Kidney (tissue), 14 donors: ENCODE data around the gene YPEL3. TPM values are rescaled to one million over a fixed set of nuclear protein-coding genes. Genes with fewer than 3 reads are reported as not detected.
A peak's percentile ranks its signal among the peaks of the same experiment; 100 is the strongest.

Experiments used
- DNase-seq, 5 donors: peaks; one replicate each; pipeline ENCODE4 v3.0.0-alpha.2; 2013 to 2020
- FAIRE-seq: peaks from 2 replicates; lab custom pipeline; 2012; peaks lifted over from hg19 to GRCh38; lab: Jason Lieb, UNC
- H3K27ac ChIP-seq, 2 donors: one replicate each; pipeline ENCODE4 v1.7.0; 2013; ENCODE audit warnings: low read depth in 2 of 2, low read length in 2 of 2, inconsistent platforms in 1 of 2
- H3K27me3 ChIP-seq: one replicate; pipeline ENCODE4 v1.7.1; 2013; ENCODE audit warnings: low read length, inconsistent platforms; ENCODE audit not compliant: control insufficient read depth, insufficient read depth
- H3K36me3 ChIP-seq, 3 donors: one replicate each; pipeline versions ENCODE4 v1.7.0 to v1.7.1; 2013; ENCODE audit warnings: low read length in 3 of 3, control low read depth in 1 of 3, inconsistent platforms in 1 of 3; ENCODE audit not compliant: insufficient read depth in 3 of 3, control insufficient read depth in 2 of 3
- H3K4me1 ChIP-seq, 3 donors: one replicate each; pipeline versions ENCODE4 v1.7.0 to v1.7.1; 2013; ENCODE audit warnings: low read length in 3 of 3, inconsistent platforms in 1 of 3, low read depth in 1 of 3; ENCODE audit not compliant: control insufficient read depth in 2 of 3, insufficient read depth in 2 of 3
- H3K4me3 ChIP-seq, 3 donors: one replicate each; pipeline versions ENCODE4 v1.7.0 to v1.8.1; 2013; ENCODE audit warnings: low read length in 3 of 3, control low read depth in 1 of 3, inconsistent platforms in 1 of 3
- H3K9ac ChIP-seq, 3 donors: one replicate each; pipeline versions ENCODE4 v1.7.0 to v1.7.1; 2013; ENCODE audit warnings: low read length in 3 of 3, control low read depth in 1 of 3, inconsistent platforms in 1 of 3
- H3K9me3 ChIP-seq, 3 donors: one replicate each; pipeline versions ENCODE4 v1.7.0 to v1.7.1; 2013; ENCODE audit warnings: low read length in 3 of 3, control low read depth in 1 of 3, inconsistent platforms in 1 of 3; ENCODE audit not compliant: control insufficient read depth in 2 of 3, insufficient read depth in 1 of 3
- CTCF ChIP-seq: IDR thresholded peaks from 3 replicates; pipeline ENCODE4 v1.5.1; 2012; ENCODE audit warnings: mild to moderate bottlenecking, moderate library complexity, borderline replicate concordance; ENCODE audit not compliant: insufficient read depth; ENCODE audit errors: extremely low read depth
- intact Hi-C: fragments of 100-400 bp; cut with DNase I; formaldehyde crosslinking; loops from one replicate; pipeline ENCODE4 v1.11.1; 2022
- polyA plus RNA-seq: library from polyadenylated mRNA; stranded (reverse); fragments of 350-450 nt; fragmentation: Illumina TruSeq; extraction: RNeasy Lipid Tissue Mini Kit (QIAGEN cat#74804); gene quantifications from one replicate; pipeline ENCODE4 v1.2.3, GENCODE V29; 2014; ENCODE audit warnings: low read depth, low replicate concordance; ENCODE audit not compliant: insufficient read depth
- total RNA-seq: library from RNA; stranded (reverse); fragmentation: NEBNext Ultra II Directional; extraction: Animal tissue kit (Norgen Biotek cat#: 25700); gene quantifications from one replicate; pipeline ENCODE4 v1.2.1, GENCODE V29; 2021
- donor health status: control.
- donor health status: control.
- donor health status: control.
- donor health status: control.
- donor health status: control.
- donor health status: DM: yes; HTN: yes; CAD: no.
- donor health status: Normal renal cell carcinoma (clear cell type).

Gene YPEL3
- total and polyA plus RNA-seq, 2 donors from 2014 or later = 40.0 to 107 TPM

DNA sequence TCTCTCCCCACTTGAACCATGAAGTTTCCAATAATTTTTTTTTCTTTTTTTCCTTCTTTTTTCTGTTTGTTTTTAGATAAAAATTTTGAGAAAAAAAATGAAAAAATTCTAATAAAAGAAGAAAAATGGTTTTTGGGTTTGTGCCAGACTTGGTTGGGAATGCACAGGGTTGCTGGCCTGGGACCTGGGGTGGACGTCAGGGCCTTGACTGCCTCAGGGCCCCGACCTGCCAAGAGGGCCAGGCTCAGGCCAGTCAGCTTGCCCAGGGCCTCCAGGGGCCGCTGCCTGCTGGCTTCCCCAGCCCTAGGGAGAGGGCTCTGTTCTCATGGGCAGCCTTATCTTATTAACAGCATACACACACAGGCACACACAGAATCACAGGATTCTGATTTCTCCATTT lies 10.8 kb downstream of the YPEL3 start:
- Histone ChIP-seq H3K4me1 (peaks cover 0 to 5% (median 0%) of the 10 kb centered on the region in 3 donors), H3K9ac (no peak overlapping the region), H3K4me3 (no peak overlapping the region), H3K27ac (peak overlapping the region in 1 of 2 donors; percentile 36), H3K27me3 (no peaks in the 10 kb centered on the region), H3K9me3 (no peaks in the 10 kb centered on the region), H3K36me3 (peaks cover 0 to 31% (median 22%) of the 10 kb centered on the region in 3 donors)
- FAIRE-seq (no peak), DNase-seq (peak in 1 of 5 donors; percentile 87)
- no peak for TF ChIP-seq CTCF
- intact Hi-C loops = no loop called here

DNA sequence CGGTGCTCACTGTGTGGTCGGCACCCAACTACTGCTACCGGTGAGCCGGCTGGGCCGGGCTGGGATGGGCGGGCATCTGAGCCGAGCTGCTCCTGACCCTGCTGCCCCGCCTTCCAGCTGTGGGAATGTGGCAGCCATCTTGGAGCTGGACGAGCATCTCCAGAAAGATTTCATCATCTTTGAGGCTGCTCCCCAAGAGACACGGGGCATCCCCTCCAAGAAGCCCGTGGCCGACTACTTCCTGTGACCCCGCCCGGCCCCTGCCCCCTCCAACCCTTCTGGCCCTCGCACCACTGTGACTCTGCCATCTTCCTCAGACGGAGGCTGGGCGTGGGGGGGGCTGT lies 11.2 kb downstream of the YPEL3 start:
- Histone ChIP-seq H3K4me1 (peaks cover 0 to 2% (median 0%) of the 10 kb centered on the region in 3 donors), H3K9ac (no peak overlapping the region), H3K27ac (no peak overlapping the region), H3K9me3 (no peaks in the 10 kb centered on the region), H3K36me3 (peaks cover 0 to 33% (median 23%) of the 10 kb centered on the region in 3 donors), H3K27me3 (no peaks in the 10 kb centered on the region), H3K4me3 (no peak overlapping the region)
- DNase-seq (peak in 1 of 5 donors; percentile 94), FAIRE-seq (no peak)
- no peak for TF ChIP-seq CTCF
- intact Hi-C loops = no loop called here

- DNase-seq (no peak), FAIRE-seq (no peak)
- Histone ChIP-seq H3K27ac (no peak overlapping the region), H3K4me3 (no peak overlapping the region), H3K4me1 (peaks cover 0 to 2% (median 0%) of the 10 kb centered on the region in 3 donors), H3K36me3 (peaks cover 0 to 37% (median 26%) of the 10 kb centered on the region in 3 donors), H3K27me3 (no peaks in the 10 kb centered on the region), H3K9me3 (no peaks in the 10 kb centered on the region), H3K9ac (no peak overlapping the region)
- TF ChIP-seq CTCF = no peak
- intact Hi-C loops = no loop called here
Observed at GRCh38 chr16:30084096-30084815, 11.8 kb downstream of the YPEL3 start.
